ENCODE data around the gene KIAA0232. TPM values are rescaled to one million over a fixed set of nuclear protein-coding genes. Genes with fewer than 3 reads are reported as not detected.

KIAA0232 gene
- total RNA-seq, 2 experiments from 2014 or later, result 16.1 to 16.5 TPM

GRCh38 chr4:6848717-6849305 is 66.3 kb downstream of the KIAA0232 start:
- Mint-ChIP-seq H3K4me3 (no peak overlapping the region), H3K36me3 (peaks cover 45% of the 10 kb centered on the region), H3K9me3 (peaks cover 16% of the 10 kb centered on the region), H3K4me1 (ENCODE audit: low read depth) (peaks cover 11% of the 10 kb centered on the region), H3K27ac (no peak overlapping the region), H3K27me3 (no peaks in the 10 kb centered on the region)
- ChIA-PET CTCF (interaction anchor here (3.9 kb wide), 1 partner anchor 24 kb away, joined by 19 read pairs; no protein-coding TSS in a partner anchor), POLR2A (no interaction called here)
- intact Hi-C loops (cut with micrococcal nuclease), result no loop called here
- no peak for DNase-seq

GRCh38 chr4:6849691-6850090 is 67.2 kb downstream of the KIAA0232 start:
- Mint-ChIP-seq H3K4me1 (ENCODE audit: low read depth) (peaks cover 18% of the 10 kb centered on the region), H3K27me3 (no peaks in the 10 kb centered on the region), H3K9me3 (peaks cover 16% of the 10 kb centered on the region), H3K4me3 (no peak overlapping the region), H3K36me3 (peaks cover 41% of the 10 kb centered on the region), H3K27ac (no peak overlapping the region)
- POLR2A ChIA-PET, result no interaction called here
- CTCF ChIA-PET, result no interaction called here
- DNase-seq, result no peak
- intact Hi-C loops (cut with micrococcal nuclease), result no loop called here

- Mint-ChIP-seq H3K4me1 (ENCODE audit: low read depth) (peaks cover 29% of the 10 kb centered on the region), H3K4me3 (no peak overlapping the region), H3K9me3 (peaks cover 16% of the 10 kb centered on the region), H3K36me3 (peaks cover 33% of the 10 kb centered on the region), H3K27me3 (no peaks in the 10 kb centered on the region), H3K27ac (no peak overlapping the region)
- ChIA-PET POLR2A (interaction anchor here (0.8 kb wide), 1 partner anchor 55 kb away, joined by 4 read pairs; no protein-coding TSS in a partner anchor), CTCF (interaction anchor here (0.7 to 1.1 kb wide), 2 partner anchors 9 to 131 kb away, joined by 3 to 4 read pairs; no protein-coding TSS in a partner anchor)
- intact Hi-C loops (cut with micrococcal nuclease), result no loop called here
- DNase-seq, result no peak
Measured at GRCh38 chr4:6851431-6851830, 68.9 kb downstream of the KIAA0232 start.

- H3K4me3 Mint-ChIP-seq, result no peak overlapping the region
- H3K9me3 Mint-ChIP-seq, result peaks cover 16% of the 10 kb centered on the region
- intact Hi-C loops (cut with micrococcal nuclease), result no loop called here
- H3K27me3 Mint-ChIP-seq, result no peaks in the 10 kb centered on the region
- H3K36me3 Mint-ChIP-seq, result peaks cover 35% of the 10 kb centered on the region
- POLR2A ChIA-PET, result no interaction called here
- DNase-seq, result no peak
- peaks cover 30% of the 10 kb centered on the region for H3K4me1 Mint-ChIP-seq (ENCODE audit: low read depth)
- CTCF ChIA-PET, result interaction anchor here (1.1 to 1.7 kb wide), 2 partner anchors 21 to 132 kb away, joined by 4 to 8 read pairs; no protein-coding TSS in a partner anchor
- no peak overlapping the region for H3K27ac Mint-ChIP-seq
Measured at GRCh38 chr4:6851962-6852361, 69.4 kb downstream of the KIAA0232 start.

GRCh38 chr4:6852582-6852981 is 70.1 kb downstream of the KIAA0232 start:
- no peak overlapping the region for H3K27ac Mint-ChIP-seq
- ChIA-PET CTCF (interaction anchor here (1.0 to 1.7 kb wide), 2 partner anchors 21 to 132 kb away, joined by 3 to 8 read pairs; no protein-coding TSS in a partner anchor), POLR2A (no interaction called here)
- no peak for DNase-seq
- intact Hi-C loops (cut with micrococcal nuclease), result no loop called here
- peaks cover 33% of the 10 kb centered on the region for H3K4me1 Mint-ChIP-seq (ENCODE audit: low read depth)
- H3K4me3 Mint-ChIP-seq, result no peak overlapping the region
- peaks cover 41% of the 10 kb centered on the region for H3K36me3 Mint-ChIP-seq
- H3K9me3 Mint-ChIP-seq, result peaks cover 16% of the 10 kb centered on the region
- H3K27me3 Mint-ChIP-seq, result no peaks in the 10 kb centered on the region

- ChIA-PET POLR2A (no interaction called here), CTCF (interaction anchor here (0.7 to 1.0 kb wide), 2 partner anchors 247 to 736 kb away, joined by 3 read pairs; no protein-coding TSS in a partner anchor)
- Mint-ChIP-seq H3K4me1 (ENCODE audit: low read depth) (peaks cover 34% of the 10 kb centered on the region), H3K36me3 (peaks cover 36% of the 10 kb centered on the region), H3K9me3 (peaks cover 16% of the 10 kb centered on the region), H3K27ac (no peak overlapping the region), H3K4me3 (no peak overlapping the region), H3K27me3 (no peaks in the 10 kb centered on the region)
- intact Hi-C loops (cut with micrococcal nuclease), result loop anchor here (2.0 kb wide), 1 partner anchor 71 kb away; the partner anchor contains the start of gene KIAA0232
- no peak for DNase-seq
Measured at GRCh38 chr4:6854098-6854744, 71.7 kb downstream of the KIAA0232 start.

- CTCF ChIA-PET, result interaction anchor here (2.3 kb wide), 1 partner anchor 136 kb away, joined by 10 read pairs; no protein-coding TSS in a partner anchor
- DNase-seq, result peak; percentile 59
- Mint-ChIP-seq H3K4me1 (ENCODE audit: low read depth) (peaks cover 35% of the 10 kb centered on the region), H3K27ac (peak overlapping the region; percentile 90), H3K36me3 (peaks cover 33% of the 10 kb centered on the region), H3K4me3 (peak overlapping the region; percentile 36), H3K27me3 (no peaks in the 10 kb centered on the region), H3K9me3 (peaks cover 16% of the 10 kb centered on the region)
- POLR2A ChIA-PET, result no interaction called here
- intact Hi-C loops (cut with micrococcal nuclease), result loop anchor here (1.0 to 2.0 kb wide), 3 partner anchors 44 to 138 kb away; partner anchors contain the start of gene KIAA0232
Measured at GRCh38 chr4:6855692-6856297, 73.3 kb downstream of the KIAA0232 start.

- Mint-ChIP-seq H3K36me3 (peaks cover 33% of the 10 kb centered on the region), H3K4me3 (no peak overlapping the region), H3K27ac (peak overlapping the region; percentile 90), H3K27me3 (no peaks in the 10 kb centered on the region), H3K4me1 (ENCODE audit: low read depth) (peaks cover 38% of the 10 kb centered on the region), H3K9me3 (peaks cover 16% of the 10 kb centered on the region)
- no peak for DNase-seq
- ChIA-PET CTCF (interaction anchor here (0.6 to 2.3 kb wide), 4 partner anchors 17 to 181 kb away, joined by 3 to 10 read pairs (median 6); no protein-coding TSS in a partner anchor), POLR2A (interaction anchor here (0.7 kb wide), 1 partner anchor 179 kb away, joined by 3 read pairs; no protein-coding TSS in a partner anchor)
- intact Hi-C loops (cut with micrococcal nuclease), result no loop called here
Measured at GRCh38 chr4:6856391-6856790, 73.9 kb downstream of the KIAA0232 start.

GRCh38 chr4:6857009-6857882 is 74.7 kb downstream of the KIAA0232 start:
- H3K36me3 Mint-ChIP-seq, result peaks cover 36% of the 10 kb centered on the region
- intact Hi-C loops (cut with micrococcal nuclease), result no loop called here

GRCh38 chr4:6858997-6859396 is 76.5 kb downstream of the KIAA0232 start:
- H3K27ac Mint-ChIP-seq, result no peak overlapping the region
- no peaks in the 10 kb centered on the region for H3K9me3 Mint-ChIP-seq
- ChIA-PET CTCF (interaction anchor here (2.4 kb wide), 1 partner anchor 14 kb away, joined by 23 read pairs; no protein-coding TSS in a partner anchor), POLR2A (no interaction called here)
- peaks cover 32% of the 10 kb centered on the region for H3K4me1 Mint-ChIP-seq (ENCODE audit: low read depth)
- intact Hi-C loops (cut with micrococcal nuclease), result no loop called here
- no peak overlapping the region for H3K4me3 Mint-ChIP-seq
- no peak for DNase-seq
- H3K36me3 Mint-ChIP-seq, result peaks cover 40% of the 10 kb centered on the region
- H3K27me3 Mint-ChIP-seq, result no peaks in the 10 kb centered on the region

More at GRCh38 chr4:6857009-6857882, 74.7 kb downstream of the KIAA0232 start:
- Mint-ChIP-seq H3K27ac (peak overlapping the region; percentile 54), H3K9me3 (peaks cover 10% of the 10 kb centered on the region), H3K4me1 (ENCODE audit: low read depth) (peaks cover 38% of the 10 kb centered on the region), H3K4me3 (no peak overlapping the region), H3K27me3 (no peaks in the 10 kb centered on the region)
- ChIA-PET CTCF (interaction anchor here (0.6 to 2.3 kb wide), 4 partner anchors 16 to 180 kb away, joined by 3 to 10 read pairs (median 6); no protein-coding TSS in a partner anchor), POLR2A (interaction anchor here (0.7 kb wide), 1 partner anchor 178 kb away, joined by 3 read pairs; no protein-coding TSS in a partner anchor)
- no peak for DNase-seq

- intact Hi-C loops (cut with micrococcal nuclease), result no loop called here
- POLR2A ChIA-PET, result interaction anchor here (1.1 kb wide), 1 partner anchor 14 kb away, joined by 3 read pairs; no protein-coding TSS in a partner anchor
Measured at GRCh38 chr4:6859543-6859942, 77.0 kb downstream of the KIAA0232 start.

More at GRCh38 chr4:6859543-6859942, 77.0 kb downstream of the KIAA0232 start:
- CTCF ChIA-PET, result interaction anchor here (0.8 to 2.4 kb wide), 2 partner anchors 14 to 150 kb away, joined by 3 to 23 read pairs; partner anchors contain the start of gene MRFAP1L1
- Mint-ChIP-seq H3K36me3 (peaks cover 40% of the 10 kb centered on the region), H3K27me3 (no peaks in the 10 kb centered on the region), H3K4me3 (no peak overlapping the region), H3K27ac (no peak overlapping the region), H3K9me3 (no peaks in the 10 kb centered on the region), H3K4me1 (ENCODE audit: low read depth) (peaks cover 26% of the 10 kb centered on the region)
- no peak for DNase-seq

Data from activated CD4-positive, alpha-beta memory T cell treated with anti-CD3 and anti-CD28 coated beads for 36 hours (primary cell).